ENCODE results near the gene TMEM163.

TMEM163 gene

GRCh38 chr2:134647607-134648256, 71.1 kb downstream of the TMEM163 start:
- Histone ChIP-seq H3K9me3 (ENCODE audit: control insufficient read depth in 1 of 2, low read length in 2 of 2) (no peaks in the 10 kb centered on the region), H3K36me3 (ENCODE audit: control insufficient read depth in 1 of 2, insufficient read depth in 2 of 2, low read length in 2 of 2) (no peaks in the 10 kb centered on the region), H3K27me3 (ENCODE audit: control insufficient read depth in 1 of 2, insufficient read depth in 2 of 2, low read length in 2 of 2) (no peaks in the 10 kb centered on the region), H3K27ac (ENCODE audit: low read depth, low read length) (no peak overlapping the region), H3K4me3 (ENCODE audit: low read depth in 1 of 2, low read length in 2 of 2) (no peak overlapping the region), H3K9ac (ENCODE audit: low read depth in 1 of 2, low read length in 2 of 2) (no peak overlapping the region), H3K4me1 (ENCODE audit: control insufficient read depth in 1 of 2, insufficient read depth in 2 of 2, low read length in 2 of 2) (no peaks in the 10 kb centered on the region)

GRCh38 chr2:134642938-134643337, 75.9 kb downstream of the TMEM163 start:
- no peaks in the 10 kb centered on the region for H3K27me3 ChIP-seq (ENCODE audit: control insufficient read depth in 1 of 2, insufficient read depth in 2 of 2, low read length in 2 of 2)
- no peaks in the 10 kb centered on the region for H3K36me3 ChIP-seq (ENCODE audit: control insufficient read depth in 1 of 2, insufficient read depth in 2 of 2, low read length in 2 of 2)
- no peak overlapping the region for H3K4me3 ChIP-seq (ENCODE audit: low read depth in 1 of 2, low read length in 2 of 2)
- H3K9me3 ChIP-seq (ENCODE audit: control insufficient read depth in 1 of 2, low read length in 2 of 2): no peaks in the 10 kb centered on the region
- H3K4me1 ChIP-seq (ENCODE audit: control insufficient read depth in 1 of 2, insufficient read depth in 2 of 2, low read length in 2 of 2): no peaks in the 10 kb centered on the region
- no peak overlapping the region for H3K27ac ChIP-seq (ENCODE audit: low read depth, low read length)
- H3K9ac ChIP-seq (ENCODE audit: low read depth in 1 of 2, low read length in 2 of 2): no peak overlapping the region

GRCh38 chr2:134640494-134640893, 78.3 kb downstream of the TMEM163 start:
- no peaks in the 10 kb centered on the region for H3K4me1 ChIP-seq (ENCODE audit: control insufficient read depth in 1 of 2, insufficient read depth in 2 of 2, low read length in 2 of 2)
- no peak overlapping the region for H3K27ac ChIP-seq (ENCODE audit: low read depth, low read length)
- no peak overlapping the region for H3K9ac ChIP-seq (ENCODE audit: low read depth in 1 of 2, low read length in 2 of 2)
- no peak overlapping the region for H3K4me3 ChIP-seq (ENCODE audit: low read depth in 1 of 2, low read length in 2 of 2)
- H3K27me3 ChIP-seq (ENCODE audit: control insufficient read depth in 1 of 2, insufficient read depth in 2 of 2, low read length in 2 of 2): no peaks in the 10 kb centered on the region
- H3K9me3 ChIP-seq (ENCODE audit: control insufficient read depth in 1 of 2, low read length in 2 of 2): no peaks in the 10 kb centered on the region
- H3K36me3 ChIP-seq (ENCODE audit: control insufficient read depth in 1 of 2, insufficient read depth in 2 of 2, low read length in 2 of 2): no peaks in the 10 kb centered on the region

- Histone ChIP-seq H3K27ac (ENCODE audit: low read depth, low read length) (no peak overlapping the region), H3K9ac (ENCODE audit: low read depth in 1 of 2, low read length in 2 of 2) (no peak overlapping the region), H3K4me1 (ENCODE audit: control insufficient read depth in 1 of 2, insufficient read depth in 2 of 2, low read length in 2 of 2) (no peaks in the 10 kb centered on the region), H3K36me3 (ENCODE audit: control insufficient read depth in 1 of 2, insufficient read depth in 2 of 2, low read length in 2 of 2) (no peaks in the 10 kb centered on the region), H3K9me3 (ENCODE audit: control insufficient read depth in 1 of 2, low read length in 2 of 2) (no peaks in the 10 kb centered on the region), H3K27me3 (ENCODE audit: control insufficient read depth in 1 of 2, insufficient read depth in 2 of 2, low read length in 2 of 2) (no peaks in the 10 kb centered on the region), H3K4me3 (ENCODE audit: low read depth in 1 of 2, low read length in 2 of 2) (no peak overlapping the region)
These were observed 79.5 kb downstream of the TMEM163 start for GRCh38 chr2:134639265-134639664.

- Histone ChIP-seq H3K27me3 (ENCODE audit: control insufficient read depth in 1 of 2, insufficient read depth in 2 of 2, low read length in 2 of 2) (no peaks in the 10 kb centered on the region), H3K9me3 (ENCODE audit: control insufficient read depth in 1 of 2, low read length in 2 of 2) (no peaks in the 10 kb centered on the region), H3K9ac (ENCODE audit: low read depth in 1 of 2, low read length in 2 of 2) (no peak overlapping the region), H3K4me1 (ENCODE audit: control insufficient read depth in 1 of 2, insufficient read depth in 2 of 2, low read length in 2 of 2) (no peaks in the 10 kb centered on the region), H3K27ac (ENCODE audit: low read depth, low read length) (no peak overlapping the region), H3K4me3 (ENCODE audit: low read depth in 1 of 2, low read length in 2 of 2) (no peak overlapping the region), H3K36me3 (ENCODE audit: control insufficient read depth in 1 of 2, insufficient read depth in 2 of 2, low read length in 2 of 2) (no peaks in the 10 kb centered on the region)
These were observed 82.1 kb downstream of the TMEM163 start for GRCh38 chr2:134636714-134637113.

- Histone ChIP-seq H3K36me3 (ENCODE audit: control insufficient read depth in 1 of 2, insufficient read depth in 2 of 2, low read length in 2 of 2) (no peaks in the 10 kb centered on the region), H3K9me3 (ENCODE audit: control insufficient read depth in 1 of 2, low read length in 2 of 2) (no peaks in the 10 kb centered on the region), H3K27ac (ENCODE audit: low read depth, low read length) (no peak overlapping the region), H3K9ac (ENCODE audit: low read depth in 1 of 2, low read length in 2 of 2) (no peak overlapping the region), H3K27me3 (ENCODE audit: control insufficient read depth in 1 of 2, insufficient read depth in 2 of 2, low read length in 2 of 2) (no peaks in the 10 kb centered on the region), H3K4me1 (ENCODE audit: control insufficient read depth in 1 of 2, insufficient read depth in 2 of 2, low read length in 2 of 2) (no peaks in the 10 kb centered on the region), H3K4me3 (ENCODE audit: low read depth in 1 of 2, low read length in 2 of 2) (no peak overlapping the region)
These were observed 84.6 kb downstream of the TMEM163 start for GRCh38 chr2:134634054-134634753.

GRCh38 chr2:134630504-134631159, 88.2 kb downstream of the TMEM163 start:
- no peaks in the 10 kb centered on the region for H3K4me1 ChIP-seq (ENCODE audit: control insufficient read depth in 1 of 2, insufficient read depth in 2 of 2, low read length in 2 of 2)
- H3K9ac ChIP-seq (ENCODE audit: low read depth in 1 of 2, low read length in 2 of 2): no peak overlapping the region
- no peaks in the 10 kb centered on the region for H3K36me3 ChIP-seq (ENCODE audit: control insufficient read depth in 1 of 2, insufficient read depth in 2 of 2, low read length in 2 of 2)
- H3K27ac ChIP-seq (ENCODE audit: low read depth, low read length): no peak overlapping the region
- H3K4me3 ChIP-seq (ENCODE audit: low read depth in 1 of 2, low read length in 2 of 2): no peak overlapping the region
- no peaks in the 10 kb centered on the region for H3K9me3 ChIP-seq (ENCODE audit: control insufficient read depth in 1 of 2, low read length in 2 of 2)
- no peaks in the 10 kb centered on the region for H3K27me3 ChIP-seq (ENCODE audit: control insufficient read depth in 1 of 2, insufficient read depth in 2 of 2, low read length in 2 of 2)

- no peaks in the 10 kb centered on the region for H3K9me3 ChIP-seq (ENCODE audit: control insufficient read depth in 1 of 2, low read length in 2 of 2)
- no peak overlapping the region for H3K9ac ChIP-seq (ENCODE audit: low read depth in 1 of 2, low read length in 2 of 2)
- H3K36me3 ChIP-seq (ENCODE audit: control insufficient read depth in 1 of 2, insufficient read depth in 2 of 2, low read length in 2 of 2): no peaks in the 10 kb centered on the region
- H3K4me3 ChIP-seq (ENCODE audit: low read depth in 1 of 2, low read length in 2 of 2): no peak overlapping the region
- H3K27ac ChIP-seq (ENCODE audit: low read depth, low read length): no peak overlapping the region
- H3K4me1 ChIP-seq (ENCODE audit: control insufficient read depth in 1 of 2, insufficient read depth in 2 of 2, low read length in 2 of 2): no peaks in the 10 kb centered on the region
- no peaks in the 10 kb centered on the region for H3K27me3 ChIP-seq (ENCODE audit: control insufficient read depth in 1 of 2, insufficient read depth in 2 of 2, low read length in 2 of 2)
These were observed 90.3 kb downstream of the TMEM163 start for GRCh38 chr2:134628453-134628852.

GRCh38 chr2:134626781-134627180, 92.0 kb downstream of the TMEM163 start:
- H3K9me3 ChIP-seq (ENCODE audit: control insufficient read depth in 1 of 2, low read length in 2 of 2): no peaks in the 10 kb centered on the region
- no peak overlapping the region for H3K9ac ChIP-seq (ENCODE audit: low read depth in 1 of 2, low read length in 2 of 2)
- no peaks in the 10 kb centered on the region for H3K4me1 ChIP-seq (ENCODE audit: control insufficient read depth in 1 of 2, insufficient read depth in 2 of 2, low read length in 2 of 2)
- H3K36me3 ChIP-seq (ENCODE audit: control insufficient read depth in 1 of 2, insufficient read depth in 2 of 2, low read length in 2 of 2): no peaks in the 10 kb centered on the region
- H3K27me3 ChIP-seq (ENCODE audit: control insufficient read depth in 1 of 2, insufficient read depth in 2 of 2, low read length in 2 of 2): no peaks in the 10 kb centered on the region
- no peak overlapping the region for H3K27ac ChIP-seq (ENCODE audit: low read depth, low read length)
- H3K4me3 ChIP-seq (ENCODE audit: low read depth in 1 of 2, low read length in 2 of 2): no peak overlapping the region

- no peaks in the 10 kb centered on the region for H3K4me1 ChIP-seq (ENCODE audit: control insufficient read depth in 1 of 2, insufficient read depth in 2 of 2, low read length in 2 of 2)
- no peak overlapping the region for H3K4me3 ChIP-seq (ENCODE audit: low read depth in 1 of 2, low read length in 2 of 2)
- H3K36me3 ChIP-seq (ENCODE audit: control insufficient read depth in 1 of 2, insufficient read depth in 2 of 2, low read length in 2 of 2): no peaks in the 10 kb centered on the region
- no peaks in the 10 kb centered on the region for H3K27me3 ChIP-seq (ENCODE audit: control insufficient read depth in 1 of 2, insufficient read depth in 2 of 2, low read length in 2 of 2)
- no peak overlapping the region for H3K9ac ChIP-seq (ENCODE audit: low read depth in 1 of 2, low read length in 2 of 2)
- H3K9me3 ChIP-seq (ENCODE audit: control insufficient read depth in 1 of 2, low read length in 2 of 2): no peaks in the 10 kb centered on the region
- no peak overlapping the region for H3K27ac ChIP-seq (ENCODE audit: low read depth, low read length)
These were observed 93.5 kb downstream of the TMEM163 start for GRCh38 chr2:134625311-134625710.
